Stimulated activated naive B cell treated with anti-CD40 and anti-IgM and Interleukin-4, amounts not matched to agents 10 μg/mL and 1 μg/mL and 100 μg/mL, for 72 hours (primary cell): ENCODE measurements around the gene FLVCR1.
"Not testable (repeated sequence)": the region's sequence is repeated elsewhere in the genome, so short reads cannot be mapped to it uniquely, and the experiment has no call there.

Experiments
- ATAC-seq, 2 donors: fragments of 150-1000 bp; cut with Tn5 transposase; replicated peaks; 2 replicates each; pipeline ENCODE4 v1.10.0; 2021; ENCODE audit warnings: moderate library complexity in 1 of 2
- DNase-seq: peaks from one replicate; pipeline ENCODE4 v3.0.0; 2021
- H3K27ac Mint-ChIP-seq: one replicate; pipeline ENCODE4 v1.8.0; 2022; ENCODE audit warnings: mild to moderate bottlenecking, mixed read lengths
- H3K27me3 Mint-ChIP-seq, 2 donors: one replicate each; pipeline ENCODE4 v1.8.0; 2022; ENCODE audit warnings: mixed read lengths in 2 of 2
- H3K36me3 Mint-ChIP-seq, 2 donors: one replicate each; pipeline ENCODE4 v1.8.0; 2022; ENCODE audit warnings: mixed read lengths in 2 of 2, mild to moderate bottlenecking in 1 of 2
- H3K4me1 Mint-ChIP-seq, 2 donors: one replicate each; pipeline ENCODE4 v1.8.0; 2022; ENCODE audit warnings: mixed read lengths in 2 of 2, mild to moderate bottlenecking in 1 of 2
- H3K4me3 Mint-ChIP-seq, 2 donors: one replicate each; pipeline ENCODE4 v1.8.0; 2022; ENCODE audit warnings: mild to moderate bottlenecking in 2 of 2, mixed read lengths in 2 of 2, moderate library complexity in 1 of 2
- H3K9me3 Mint-ChIP-seq, 2 donors: one replicate each; pipeline ENCODE4 v1.8.0; 2022; ENCODE audit warnings: mixed read lengths in 2 of 2, mild to moderate bottlenecking in 1 of 2

The FLVCR1 gene

GRCh38 chr1:212857992-212858460 lies at the start of gene FLVCR1:
Gene FLVCR1 (plus strand): TSS chr1:212858275. CDS start chr1:212858453, 178 bp downstream.
- no peaks in the 10 kb centered on the region for H3K9me3 Mint-ChIP-seq
- H3K27me3 Mint-ChIP-seq: no peaks in the 10 kb centered on the region
- peaks cover 11 to 13% of the 10 kb centered on the region in 2 donors for H3K4me1 Mint-ChIP-seq

GRCh38 chr1:212814537-212815334 lies 43.3 kb upstream of the FLVCR1 start:
- peaks cover 9 to 13% of the 10 kb centered on the region in 2 donors for H3K4me1 Mint-ChIP-seq
- no peak overlapping the region for H3K27ac Mint-ChIP-seq
- ATAC-seq (no peak), DNase-seq (no peak)
- H3K4me3 Mint-ChIP-seq: no peak overlapping the region
- no peaks in the 10 kb centered on the region for H3K27me3 Mint-ChIP-seq
- peaks cover 7 to 13% of the 10 kb centered on the region in 2 donors for H3K36me3 Mint-ChIP-seq
- H3K9me3 Mint-ChIP-seq: no peaks in the 10 kb centered on the region

More at GRCh38 chr1:212857992-212858460, at the start of gene FLVCR1:
- peak; percentile 94 for DNase-seq
- peak within 1 kb of the TSS; percentile 97 for H3K27ac Mint-ChIP-seq
- ATAC-seq: peak; percentile 98
- peaks cover 20 to 35% of the 10 kb centered on the region in 2 donors for H3K36me3 Mint-ChIP-seq
- no peak within 1 kb of the TSS for H3K4me3 Mint-ChIP-seq

- peaks cover 16 to 28% of the 10 kb centered on the region in 2 donors for H3K4me1 Mint-ChIP-seq
- no peak for ATAC-seq
- no peaks in the 10 kb centered on the region for H3K27me3 Mint-ChIP-seq
- H3K9me3 Mint-ChIP-seq: no peaks in the 10 kb centered on the region
- H3K4me3 Mint-ChIP-seq: no peak overlapping the region
- DNase-seq: no peak
- H3K36me3 Mint-ChIP-seq: peaks cover 5 to 13% of the 10 kb centered on the region in 2 donors
- H3K27ac Mint-ChIP-seq: no peak overlapping the region
These were observed 41.4 kb upstream of the FLVCR1 start for GRCh38 chr1:212816567-212817278.

- Mint-ChIP-seq H3K27me3 (no peaks in the 10 kb centered on the region), H3K4me3 (peak overlapping the region; percentile 75 to 77), H3K9me3 (peaks cover 5 to 8% of the 10 kb centered on the region in 2 donors), H3K27ac (peak overlapping the region; percentile 77), H3K36me3 (peaks cover 15 to 18% of the 10 kb centered on the region in 2 donors), H3K4me1 (peaks cover 20 to 37% of the 10 kb centered on the region in 2 donors)
- DNase-seq: peak; percentile 41
- peak; percentile 91 to 97 for ATAC-seq
These were observed 38.3 kb upstream of the FLVCR1 start for GRCh38 chr1:212819726-212820125.

- Mint-ChIP-seq H3K27me3 (no peaks in the 10 kb centered on the region), H3K36me3 (peaks cover 18 to 21% of the 10 kb centered on the region in 2 donors), H3K27ac (no peak overlapping the region), H3K9me3 (peaks cover 11 to 14% of the 10 kb centered on the region in 2 donors), H3K4me1 (peaks cover 18 to 37% of the 10 kb centered on the region in 2 donors), H3K4me3 (no peak overlapping the region)
- ATAC-seq (no peak), DNase-seq (no peak)
These were observed 37.1 kb upstream of the FLVCR1 start for GRCh38 chr1:212820969-212821368.

- no peaks in the 10 kb centered on the region for H3K27me3 Mint-ChIP-seq
- H3K4me1 Mint-ChIP-seq: peaks cover 16 to 37% of the 10 kb centered on the region in 2 donors
- no peak for DNase-seq
- no peak overlapping the region for H3K4me3 Mint-ChIP-seq
- peaks cover 25 to 33% of the 10 kb centered on the region in 2 donors for H3K36me3 Mint-ChIP-seq
- no peak overlapping the region for H3K27ac Mint-ChIP-seq
- no peak for ATAC-seq
- peaks cover 18% of the 10 kb centered on the region in 2 donors for H3K9me3 Mint-ChIP-seq
These were observed 35.1 kb upstream of the FLVCR1 start for GRCh38 chr1:212822956-212823355.

GRCh38 chr1:212824201-212824600 lies 33.9 kb upstream of the FLVCR1 start:
- peaks cover 14 to 29% of the 10 kb centered on the region in 2 donors for H3K4me1 Mint-ChIP-seq
- no peaks in the 10 kb centered on the region for H3K27me3 Mint-ChIP-seq
- DNase-seq (no peak), ATAC-seq (no peak)
- H3K9me3 Mint-ChIP-seq: peaks cover 18% of the 10 kb centered on the region in 2 donors
- H3K36me3 Mint-ChIP-seq: peaks cover 25 to 34% of the 10 kb centered on the region in 2 donors
- no peak overlapping the region for H3K27ac Mint-ChIP-seq
- no peak overlapping the region for H3K4me3 Mint-ChIP-seq

GRCh38 chr1:212825798-212826452 lies 32.1 kb upstream of the FLVCR1 start:
- no peaks in the 10 kb centered on the region for H3K27me3 Mint-ChIP-seq
- peaks cover 18% of the 10 kb centered on the region in 2 donors for H3K9me3 Mint-ChIP-seq
- no peak overlapping the region for H3K4me3 Mint-ChIP-seq
- DNase-seq: no peak
- no peak for ATAC-seq
- peak overlapping the region; percentile 47 for H3K27ac Mint-ChIP-seq
- peaks cover 25 to 34% of the 10 kb centered on the region in 2 donors for H3K36me3 Mint-ChIP-seq
- H3K4me1 Mint-ChIP-seq: peaks cover 4 to 13% of the 10 kb centered on the region in 2 donors

GRCh38 chr1:212827171-212827776 lies 30.8 kb upstream of the FLVCR1 start:
- Mint-ChIP-seq H3K4me3 (no peak overlapping the region), H3K27me3 (no peaks in the 10 kb centered on the region), H3K9me3 (peaks cover 18 to 19% of the 10 kb centered on the region in 2 donors), H3K27ac (no peak overlapping the region), H3K36me3 (peaks cover 28 to 30% of the 10 kb centered on the region in 2 donors), H3K4me1 (peaks cover 9 to 20% of the 10 kb centered on the region in 2 donors)
- no peak for DNase-seq
- no peak for ATAC-seq

GRCh38 chr1:212827831-212828278 lies 30.2 kb upstream of the FLVCR1 start:
- peaks cover 28 to 30% of the 10 kb centered on the region in 2 donors for H3K36me3 Mint-ChIP-seq
- H3K27me3 Mint-ChIP-seq: no peaks in the 10 kb centered on the region
- peaks cover 10 to 24% of the 10 kb centered on the region in 2 donors for H3K4me1 Mint-ChIP-seq
- no peak overlapping the region for H3K27ac Mint-ChIP-seq
- H3K9me3 Mint-ChIP-seq: peaks cover 18 to 19% of the 10 kb centered on the region in 2 donors
- DNase-seq: no peak
- no peak overlapping the region for H3K4me3 Mint-ChIP-seq
- ATAC-seq: no peak

- no peak for DNase-seq
- no peak overlapping the region for H3K27ac Mint-ChIP-seq
- H3K36me3 Mint-ChIP-seq: peaks cover 28 to 30% of the 10 kb centered on the region in 2 donors
- no peaks in the 10 kb centered on the region for H3K27me3 Mint-ChIP-seq
- ATAC-seq: no peak
- H3K4me1 Mint-ChIP-seq: peaks cover 14 to 29% of the 10 kb centered on the region in 2 donors
- peaks cover 18 to 19% of the 10 kb centered on the region in 2 donors for H3K9me3 Mint-ChIP-seq
- no peak overlapping the region for H3K4me3 Mint-ChIP-seq
These were observed 29.7 kb upstream of the FLVCR1 start for GRCh38 chr1:212828395-212828794.

GRCh38 chr1:212833211-212834207 lies 24.6 kb upstream of the FLVCR1 start:
- H3K27me3 Mint-ChIP-seq, H3K9me3 Mint-ChIP-seq, H3K36me3 Mint-ChIP-seq, H3K4me3 Mint-ChIP-seq: not testable (repeated sequence)
- peak overlapping the region; percentile 87 for H3K27ac Mint-ChIP-seq
- DNase-seq (peak; percentile 57), ATAC-seq (peak; percentile 84 to 88)
- H3K4me1 Mint-ChIP-seq: peaks cover 17 to 36% of the 10 kb centered on the region in 2 donors

GRCh38 chr1:212838145-212838544 lies 19.9 kb upstream of the FLVCR1 start:
- DNase-seq: no peak
- H3K4me1 Mint-ChIP-seq: peaks cover 8 to 17% of the 10 kb centered on the region in 2 donors
- H3K36me3 Mint-ChIP-seq: no peaks in the 10 kb centered on the region
- H3K27me3 Mint-ChIP-seq: no peaks in the 10 kb centered on the region
- H3K9me3 Mint-ChIP-seq: no peaks in the 10 kb centered on the region
- H3K27ac Mint-ChIP-seq: no peak overlapping the region
- no peak for ATAC-seq
- H3K4me3 Mint-ChIP-seq: no peak overlapping the region
